Stimulated activated CD4-positive, alpha-beta T cell treated with anti-CD3 and anti-CD28 coated beads, Interleukin-1b, Interleukin-23, amount 100 ng/mL, for 4 hours (primary cell): ENCODE results near the gene MARK3.

Experiments
- DNase-seq, 2 donors: peaks; one replicate each; pipeline ENCODE4 v3.0.0-alpha.2; 2020; ENCODE audit warnings: low read depth in 2 of 2

The MARK3 gene

GRCh38 chr14:103395244-103395643 is 10.0 kb downstream of the MARK3 start:
- no peak for DNase-seq

DNA sequence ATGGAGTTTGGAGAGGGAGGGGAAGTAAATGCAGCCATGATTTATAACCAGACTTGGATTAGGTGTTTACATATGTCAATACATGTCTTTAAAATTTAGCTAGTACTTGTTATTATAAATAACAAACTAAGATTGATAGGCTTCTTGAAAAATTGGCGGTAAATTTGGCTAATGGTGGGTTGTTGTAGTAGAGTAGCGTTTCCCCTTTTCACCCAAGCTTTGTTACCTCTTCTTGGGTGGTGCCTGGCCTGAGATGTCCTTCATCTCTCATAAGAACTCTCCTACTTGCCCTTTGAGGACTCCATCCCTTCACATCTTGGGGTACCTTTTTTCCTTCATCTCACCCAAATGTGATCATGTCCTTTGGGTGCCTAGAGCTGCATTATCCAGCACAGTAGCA is 11.2 kb downstream of the MARK3 start:
- no peak for DNase-seq

- no peak for DNase-seq
Observed at GRCh38 chr14:103398427-103399195, 13.4 kb downstream of the MARK3 start.

GRCh38 chr14:103400537-103400936 is 15.3 kb downstream of the MARK3 start:
- no peak for DNase-seq

- no peak for DNase-seq
Observed at GRCh38 chr14:103401223-103402214, 16.3 kb downstream of the MARK3 start.

DNA sequence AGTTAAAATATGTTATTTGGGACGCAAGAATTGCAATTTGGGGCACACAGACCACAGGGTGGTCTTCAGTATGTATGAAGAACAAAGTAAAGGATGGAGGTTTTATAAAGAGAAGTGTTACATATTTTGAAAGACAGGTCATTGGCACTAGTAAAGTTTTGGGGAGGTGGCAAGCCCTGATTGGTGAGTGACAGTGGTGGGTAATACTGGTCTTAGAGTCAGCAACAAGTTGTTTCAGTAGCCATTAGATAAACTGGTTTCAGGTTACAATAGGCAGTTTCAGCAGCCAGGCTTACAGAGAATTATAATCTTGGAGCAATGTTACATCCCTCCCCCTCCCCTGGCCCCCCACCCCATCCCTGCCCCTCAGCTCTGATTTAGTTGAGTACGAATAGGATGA is 17.5 kb downstream of the MARK3 start:
- no peak for DNase-seq

DNA sequence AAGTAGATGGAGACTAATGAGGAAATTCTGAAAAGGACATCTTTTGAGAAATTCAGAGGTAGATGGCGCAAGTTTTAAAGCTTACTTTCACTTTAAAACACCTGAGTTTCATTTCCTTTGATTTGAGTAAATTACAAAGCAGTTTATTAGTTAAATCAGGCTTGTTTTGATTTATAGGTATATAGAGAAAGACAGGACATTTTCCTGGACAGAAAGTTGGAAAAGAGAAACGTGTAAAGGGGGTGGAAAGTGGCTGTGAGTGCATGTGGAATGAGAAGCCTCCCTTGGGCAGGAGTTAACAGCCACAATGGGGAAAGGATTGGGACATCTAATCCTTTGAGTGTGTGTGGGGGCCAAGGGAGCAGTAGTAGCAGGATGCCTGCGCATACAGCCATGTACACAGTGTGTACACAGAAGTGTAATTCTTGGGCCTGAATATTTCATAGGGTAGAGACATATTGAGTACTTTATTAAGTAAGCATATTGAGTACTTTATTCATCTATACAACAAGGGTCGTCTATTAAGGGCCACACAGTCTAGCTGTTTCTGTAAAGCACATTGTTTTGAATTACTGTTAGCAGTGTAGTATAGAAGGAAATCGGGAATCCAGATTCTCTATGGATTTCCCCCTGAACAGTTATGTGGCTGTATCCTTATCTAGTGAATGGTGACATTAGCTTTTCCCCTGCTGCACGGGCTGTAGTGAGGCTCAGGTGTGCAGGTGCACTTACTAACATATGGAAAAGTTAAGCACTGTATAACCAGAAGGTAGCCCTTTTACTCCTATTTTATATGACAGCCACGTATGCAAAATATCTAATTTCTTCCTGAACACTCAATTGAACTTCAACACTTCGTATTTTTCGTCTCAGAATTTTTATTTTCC is 19.1 kb downstream of the MARK3 start:
- no peak for DNase-seq

DNA sequence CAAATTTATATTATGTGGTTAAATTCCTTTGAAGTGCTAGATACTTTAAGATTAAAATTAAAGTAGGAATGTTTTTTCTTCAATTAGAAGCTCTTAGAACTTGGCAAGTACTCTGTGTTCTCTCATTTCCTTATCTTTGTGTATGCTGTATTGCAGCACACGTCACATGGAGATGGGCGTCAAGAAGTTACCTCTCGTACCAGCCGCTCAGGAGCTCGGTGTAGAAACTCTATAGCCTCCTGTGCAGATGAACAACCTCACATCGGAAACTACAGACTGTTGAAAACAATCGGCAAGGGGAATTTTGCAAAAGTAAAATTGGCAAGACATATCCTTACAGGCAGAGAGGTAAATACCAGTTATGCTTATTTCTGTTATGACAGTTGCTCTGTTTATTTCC is 19.7 kb downstream of the MARK3 start:
- DNase-seq, result no peak

GRCh38 chr14:103408491-103409155 is 23.4 kb downstream of the MARK3 start:
- no peak for DNase-seq

DNA sequence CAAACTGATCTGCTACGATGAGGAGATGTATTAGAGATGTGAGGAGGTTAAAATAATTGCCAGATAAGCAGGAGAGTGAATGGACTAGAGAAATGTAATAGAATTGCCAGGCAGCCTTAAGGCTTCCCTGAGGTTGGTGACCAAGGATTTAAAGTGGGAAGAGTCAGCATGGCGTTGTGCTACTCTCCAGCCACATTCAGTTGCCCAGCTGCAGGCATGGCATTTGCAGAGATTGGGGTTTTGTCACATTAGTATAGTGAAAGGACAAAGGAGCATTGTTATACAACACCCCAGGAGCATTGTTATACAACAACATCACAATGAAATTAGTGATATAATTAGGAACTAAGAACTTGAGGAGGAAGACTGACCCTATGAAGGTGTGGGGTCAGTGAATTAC is 31.7 kb downstream of the MARK3 start:
- DNase-seq, result no peak

DNA sequence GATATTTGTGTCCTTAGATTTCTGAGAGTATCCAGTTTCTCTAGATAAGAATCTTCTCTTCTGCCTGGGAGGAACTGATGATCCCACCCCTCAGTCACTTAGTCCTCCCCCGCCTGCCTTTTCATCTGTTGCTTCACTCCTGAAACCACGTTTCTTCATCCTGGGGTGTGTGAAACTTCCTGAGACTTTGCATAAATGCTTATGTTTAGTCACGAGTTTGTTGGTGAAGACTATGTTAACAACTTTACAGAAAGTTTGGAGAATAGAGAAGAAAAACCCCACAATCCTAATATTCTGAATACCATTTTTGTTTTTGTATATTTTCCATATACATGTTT is 33.2 kb downstream of the MARK3 start:
- DNase-seq, result no peak

DNA sequence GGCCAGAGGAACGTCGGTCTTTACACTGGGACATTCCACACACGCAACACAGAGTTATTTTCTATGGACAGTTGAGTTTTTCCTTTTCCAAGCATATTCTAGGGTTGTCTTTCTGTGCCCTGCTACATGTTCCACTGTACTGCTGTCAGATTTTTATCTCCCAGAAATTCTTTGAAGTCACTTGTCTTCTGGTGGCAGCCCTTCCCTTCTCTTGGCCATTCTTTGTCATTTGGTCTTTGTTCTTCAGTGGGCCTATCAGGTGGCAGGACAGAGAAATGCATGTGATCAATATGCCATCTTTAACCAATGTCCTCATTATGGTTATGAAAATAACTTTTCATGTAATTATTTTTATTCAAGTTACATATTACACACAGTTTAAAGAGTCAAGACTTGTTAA is 36.3 kb downstream of the MARK3 start:
- no peak for DNase-seq

GRCh38 chr14:103423050-103423461 is 37.8 kb downstream of the MARK3 start:
- no peak for DNase-seq

GRCh38 chr14:103427485-103428443 is 42.5 kb downstream of the MARK3 start:
- DNase-seq, result peak in 1 of 2 donors; percentile 24

- no peak for DNase-seq
Observed at GRCh38 chr14:103428723-103429556, 43.7 kb downstream of the MARK3 start.

GRCh38 chr14:103430358-103430757 is 45.1 kb downstream of the MARK3 start:
- no peak for DNase-seq

- DNase-seq, result no peak
Observed at GRCh38 chr14:103432627-103433026, 47.4 kb downstream of the MARK3 start.

- no peak for DNase-seq
Observed at GRCh38 chr14:103433916-103434563, 48.8 kb downstream of the MARK3 start.
